Stimulated activated CD8-positive, alpha-beta memory T cell treated with anti-CD3 and anti-CD28 coated beads, Interleukin-15, amount 100 ng/mL, for 1 hour (primary cell): ENCODE results near the gene PMIS2.
"Not testable (repeated sequence)": the region's sequence is repeated elsewhere in the genome, so short reads cannot be mapped to it uniquely, and the experiment has no call there.

ENCODE experiments used
- DNase-seq: peaks from one replicate; pipeline ENCODE4 v3.0.0-alpha.2; 2020; ENCODE audit warnings: low read depth

PMIS2 gene

DNA sequence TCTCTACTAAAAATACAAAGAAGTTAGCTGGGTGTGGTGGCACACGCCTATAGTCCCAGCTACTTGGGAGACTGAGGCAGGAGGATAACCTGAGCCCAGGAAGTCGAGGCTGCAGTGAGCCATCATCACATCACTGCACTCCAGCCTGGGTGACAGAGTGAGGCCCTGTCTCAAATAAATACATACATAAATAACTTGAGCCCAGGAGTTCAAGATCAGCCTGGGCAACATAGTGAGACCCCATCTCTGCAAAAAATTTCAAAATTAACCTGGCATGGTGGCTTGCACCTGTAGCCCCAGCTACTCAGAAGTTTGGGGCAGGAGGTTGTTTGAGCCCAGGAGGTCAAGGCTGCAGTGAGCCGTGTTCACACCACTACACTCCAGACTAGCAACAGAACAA, 9.1 kb downstream of the PMIS2 start:
- not testable (repeated sequence) for DNase-seq

DNA sequence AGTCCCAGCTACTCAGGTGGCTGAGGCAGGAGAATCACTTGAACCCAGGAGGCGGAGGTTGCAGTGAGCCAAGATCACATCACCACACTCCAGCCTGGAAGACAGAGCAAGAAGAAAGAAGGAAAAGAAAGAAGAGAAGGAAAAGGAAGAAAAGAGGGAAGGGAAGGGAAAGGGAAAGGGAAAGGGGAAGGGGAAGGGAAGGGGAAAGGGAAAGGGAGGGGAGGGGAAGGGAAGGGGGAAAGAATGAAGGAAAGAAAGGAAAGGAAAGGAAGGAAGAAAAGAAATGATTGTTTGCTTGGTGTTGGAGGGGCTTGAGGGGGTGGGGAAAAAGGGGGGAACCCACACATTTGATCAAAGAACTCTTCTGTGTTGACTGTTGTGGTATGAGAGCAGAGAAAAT, 10.0 kb downstream of the PMIS2 start:
- no peak for DNase-seq

DNA sequence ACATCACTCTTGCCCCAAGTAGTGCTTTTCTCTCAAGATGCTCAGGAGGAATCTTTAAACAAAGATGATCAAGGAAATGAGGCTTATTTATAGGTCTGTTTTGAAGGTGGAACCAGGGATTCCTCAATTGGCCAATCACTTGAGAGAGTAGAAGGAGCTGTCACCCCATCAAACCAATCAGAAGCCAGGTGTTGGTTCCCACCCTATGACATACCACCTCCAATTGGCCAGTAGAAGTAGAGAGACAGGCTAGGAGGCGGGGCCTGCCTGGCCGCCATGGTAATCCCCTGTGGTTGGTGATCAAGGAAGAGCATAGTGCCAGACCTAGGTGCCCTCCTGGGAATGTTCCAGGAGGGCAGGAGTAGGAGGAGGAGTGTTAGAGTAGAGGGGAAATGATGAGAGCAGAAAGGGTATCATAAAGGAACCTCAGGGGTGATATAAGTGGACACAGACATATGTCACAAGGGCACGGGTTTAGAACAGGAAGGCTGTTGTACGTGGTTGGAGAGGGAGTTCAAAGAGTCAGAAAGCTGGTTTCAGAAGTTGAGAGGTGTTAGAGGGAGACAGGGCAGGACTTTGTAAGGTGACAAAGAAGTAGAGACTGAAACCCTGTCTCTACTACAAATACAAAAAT, 10.5 kb downstream of the PMIS2 start:
- DNase-seq = no peak

DNA sequence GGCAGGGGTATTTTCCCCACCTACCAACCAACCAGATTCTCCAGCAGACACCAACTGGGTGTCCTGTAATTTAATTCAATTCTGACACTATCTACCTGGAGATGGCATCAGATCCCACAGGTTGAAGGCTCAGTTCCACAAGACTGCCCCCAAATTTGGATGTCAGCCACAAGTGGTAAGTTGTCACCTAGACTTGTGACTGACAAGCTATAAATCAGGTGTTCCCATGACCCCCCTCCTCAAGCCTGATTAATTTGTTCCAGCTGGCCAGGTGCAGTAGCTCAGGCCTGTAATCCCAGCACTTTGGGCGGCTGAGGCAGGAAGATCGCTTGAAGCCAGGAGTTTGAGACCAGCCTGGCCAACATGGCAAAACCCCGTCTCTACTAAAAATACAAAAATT, 16.0 kb downstream of the PMIS2 start:
- no peak for DNase-seq

DNA sequence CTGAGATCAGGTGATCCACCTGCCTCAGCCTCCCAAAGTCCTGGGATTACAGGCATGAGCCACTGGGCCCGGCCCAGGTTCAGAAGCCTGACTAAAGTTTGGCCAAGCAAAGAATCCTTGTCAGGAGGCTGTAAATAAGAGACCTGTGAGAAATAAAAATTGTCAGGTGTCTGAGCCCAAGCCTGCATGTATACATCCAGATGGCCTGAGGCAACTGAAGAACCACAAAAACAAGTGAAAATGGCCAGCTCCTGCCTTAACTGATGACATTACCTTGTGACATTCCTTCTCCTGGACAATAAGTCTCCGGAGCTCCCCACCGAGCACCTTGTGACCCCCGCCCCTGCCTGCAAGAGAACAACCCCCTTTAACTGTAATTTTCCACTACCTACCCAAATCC, 18.5 kb downstream of the PMIS2 start:
- not testable (repeated sequence) for DNase-seq

DNA sequence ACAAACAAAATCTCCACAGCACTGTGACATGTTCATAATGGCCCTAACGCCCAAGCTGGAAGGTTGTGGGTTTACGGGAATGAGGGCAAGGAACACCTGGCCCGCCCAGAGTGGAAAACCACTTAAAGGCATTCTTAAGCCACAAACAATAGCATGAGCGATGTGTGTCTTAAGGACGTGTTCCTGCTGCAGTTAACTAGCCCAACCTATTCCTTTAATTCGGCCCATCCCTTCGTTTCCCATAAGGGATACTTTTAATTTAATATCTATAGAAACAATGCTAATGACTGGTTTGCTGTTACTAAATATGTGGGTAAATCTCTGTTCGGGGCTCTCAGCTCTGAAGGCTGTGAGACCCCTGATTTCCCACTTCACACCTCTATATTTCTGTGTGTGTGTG, 21.2 kb downstream of the PMIS2 start:
- DNase-seq = not testable (repeated sequence)

DNA sequence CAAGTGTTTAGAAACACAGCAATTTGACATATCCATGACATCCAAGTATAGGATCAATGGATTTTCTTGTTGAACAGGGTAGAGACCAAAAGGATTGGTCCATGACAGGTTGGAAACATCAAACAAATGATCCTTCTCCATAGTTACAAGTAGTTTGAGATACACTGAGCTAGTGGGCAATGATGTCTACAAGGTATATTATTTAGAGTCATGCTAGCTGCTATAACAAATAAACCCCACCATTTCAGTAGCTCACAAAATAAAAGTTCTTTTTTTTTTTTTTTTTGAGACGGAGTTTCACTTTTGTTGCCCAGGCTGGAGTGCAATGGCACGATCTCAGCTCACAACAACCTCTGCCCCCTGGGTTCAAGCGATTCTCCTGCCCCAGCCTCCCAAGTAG, 21.7 kb downstream of the PMIS2 start:
- DNase-seq = no peak

DNA sequence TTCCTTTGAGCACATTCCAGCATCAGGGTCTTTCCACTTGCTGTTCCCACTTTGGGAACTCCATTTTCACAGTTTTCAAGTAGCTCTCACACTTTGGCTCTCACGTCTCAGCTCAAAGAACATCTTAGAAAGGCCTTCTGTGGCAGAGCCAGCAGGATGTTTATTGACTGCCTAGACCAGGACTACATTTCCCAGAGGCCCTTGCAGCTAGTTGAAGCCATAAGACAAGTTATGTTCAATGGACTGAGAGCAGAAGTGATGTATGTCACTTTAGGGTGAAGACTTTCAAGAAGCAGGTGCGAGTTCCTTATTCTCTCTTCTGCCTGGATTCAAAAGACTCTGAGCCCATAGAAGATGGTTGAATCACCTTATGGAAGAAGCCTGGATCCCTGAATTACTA, 22.3 kb downstream of the PMIS2 start:
- DNase-seq = no peak

DNA sequence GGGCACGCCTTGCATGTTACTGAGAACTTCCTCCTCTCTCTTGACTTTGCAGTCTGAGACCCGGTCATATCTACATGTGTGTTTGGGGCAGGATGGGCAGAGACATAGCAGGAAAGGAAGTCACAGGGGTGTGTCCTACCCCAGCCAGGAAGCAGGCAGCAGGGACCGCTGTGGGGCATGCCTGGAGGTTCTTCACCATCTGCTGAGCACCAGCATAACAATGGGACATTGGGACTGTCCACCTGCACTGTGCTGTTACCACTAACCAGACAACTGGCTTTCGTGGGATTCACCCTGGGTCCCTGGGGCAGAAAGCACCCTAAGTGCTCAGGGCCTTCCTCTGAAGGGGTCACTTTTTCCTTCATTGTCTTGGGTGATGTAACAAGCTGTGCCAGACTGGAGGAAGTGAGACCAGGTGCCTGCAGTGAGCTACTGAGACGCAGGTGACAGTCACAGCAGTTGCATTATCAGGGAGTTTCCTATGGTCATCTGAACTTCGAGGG, 23.9 kb downstream of the PMIS2 start:
- no peak for DNase-seq

DNA sequence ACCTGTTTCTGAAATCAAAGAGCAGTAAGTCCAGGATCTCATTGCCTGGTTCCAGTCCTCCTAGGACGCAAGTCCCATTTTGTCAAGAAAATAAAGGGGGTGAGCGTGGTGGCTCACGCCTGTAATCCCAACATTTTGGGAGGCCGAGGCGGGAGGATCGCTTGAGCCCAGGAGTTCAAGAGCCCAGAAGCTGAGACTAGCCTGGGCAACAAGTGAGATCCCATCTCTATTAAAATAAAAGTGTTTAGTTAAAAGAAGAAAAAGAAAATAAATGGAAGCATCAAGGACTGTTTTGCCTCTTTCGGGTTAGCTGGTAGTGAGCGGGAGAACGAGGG, 26.2 kb downstream of the PMIS2 start:
- no peak for DNase-seq

DNA sequence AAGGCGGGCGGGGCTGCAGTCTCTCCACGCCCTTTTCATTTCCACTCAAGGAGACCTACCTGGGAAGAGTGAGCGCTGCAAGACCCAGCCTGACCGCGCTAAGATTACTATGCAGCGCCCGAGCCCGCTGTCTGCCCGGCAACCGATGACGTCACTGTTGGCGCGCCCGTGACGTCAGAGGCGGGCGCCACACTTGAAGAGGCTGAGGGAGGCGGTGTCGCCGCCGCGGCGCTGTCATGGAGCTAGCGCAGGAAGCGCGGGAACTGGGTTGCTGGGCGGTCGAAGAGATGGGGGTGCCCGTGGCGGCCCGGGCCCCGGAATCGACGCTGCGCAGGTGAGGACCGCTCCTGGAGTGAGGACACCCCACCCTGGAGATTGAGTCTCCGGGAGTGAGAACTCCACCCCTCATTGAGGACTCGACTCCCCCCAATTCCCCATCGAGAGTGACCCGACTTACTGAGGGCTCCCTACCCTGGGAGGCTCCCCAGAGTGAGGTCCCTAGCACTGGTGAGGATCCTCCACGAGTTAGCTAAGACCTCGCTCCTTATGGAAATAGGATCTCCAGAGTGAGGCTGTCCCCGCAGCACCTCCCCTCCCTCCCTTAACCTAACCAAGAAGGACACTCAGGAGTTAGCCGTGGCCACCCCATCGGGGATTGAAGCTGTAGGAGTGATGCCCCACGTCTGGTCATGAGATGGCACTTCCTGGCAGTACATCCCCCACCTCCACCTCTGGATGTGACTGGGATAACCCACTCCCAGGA, 26.8 kb downstream of the PMIS2 start, which contains the start of gene HAUS5:
HAUS5 (plus strand) TSS at position 177 of the 763 bp plus-strand sequence; CDS start at position 237, 60 bp downstream.
- peak; percentile 89 for DNase-seq

DNA sequence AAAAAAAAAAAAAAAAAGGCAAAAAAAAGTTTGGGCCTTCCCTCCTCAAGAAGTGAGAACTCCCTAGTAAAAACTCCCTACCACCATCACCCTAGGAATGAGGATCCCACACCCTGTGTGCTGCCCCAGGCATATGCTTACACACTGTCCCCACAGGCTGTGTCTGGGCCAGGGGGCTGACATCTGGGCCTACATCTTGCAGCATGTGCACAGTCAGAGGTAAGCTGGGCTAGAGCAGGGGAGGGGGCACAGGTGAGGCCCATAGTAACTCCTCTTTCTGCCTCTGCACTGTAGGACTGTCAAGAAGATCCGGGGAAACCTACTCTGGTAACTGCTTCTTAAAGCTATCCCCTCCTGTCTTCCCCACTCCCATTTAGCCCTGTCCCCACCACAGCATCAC, 27.6 kb downstream of the PMIS2 start:
- no peak for DNase-seq

DNA sequence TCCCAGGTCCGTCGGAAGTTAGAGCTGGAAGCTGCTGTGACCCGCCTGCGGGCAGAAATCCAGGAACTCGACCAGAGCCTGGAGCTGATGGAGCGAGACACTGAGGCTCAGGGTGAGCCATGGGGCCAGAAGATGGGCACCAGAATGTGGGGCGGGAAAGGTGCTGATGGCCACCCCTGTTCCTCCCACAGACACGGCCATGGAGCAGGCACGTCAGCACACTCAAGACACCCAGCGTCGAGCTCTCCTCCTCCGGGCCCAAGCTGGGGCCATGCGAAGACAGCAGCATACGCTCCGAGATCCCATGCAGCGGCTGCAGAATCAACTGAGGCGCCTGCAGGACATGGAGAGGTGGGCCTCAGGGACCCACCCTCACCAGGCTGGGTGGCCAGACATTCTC, 29.1 kb downstream of the PMIS2 start:
- DNase-seq = no peak

DNA sequence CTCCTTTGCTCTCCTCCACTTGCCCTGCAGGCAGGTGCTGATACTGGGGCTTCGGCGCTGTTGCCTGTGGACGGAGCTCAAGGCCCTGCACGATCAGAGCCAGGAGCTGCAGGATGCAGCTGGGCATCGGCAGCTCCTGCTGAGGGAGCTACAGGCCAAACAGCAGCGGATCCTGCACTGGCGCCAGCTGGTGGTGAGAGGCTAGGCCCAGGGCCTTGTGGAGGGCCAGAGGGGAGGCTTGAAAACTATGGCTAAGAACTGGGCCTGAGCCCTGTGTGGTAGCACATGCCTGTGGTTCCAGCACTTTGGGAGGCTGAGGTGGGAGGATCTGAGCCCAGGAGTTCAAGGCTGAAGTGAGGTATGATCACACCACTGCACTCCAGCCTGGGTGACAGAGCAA, 32.9 kb downstream of the PMIS2 start:
- no peak for DNase-seq

DNA sequence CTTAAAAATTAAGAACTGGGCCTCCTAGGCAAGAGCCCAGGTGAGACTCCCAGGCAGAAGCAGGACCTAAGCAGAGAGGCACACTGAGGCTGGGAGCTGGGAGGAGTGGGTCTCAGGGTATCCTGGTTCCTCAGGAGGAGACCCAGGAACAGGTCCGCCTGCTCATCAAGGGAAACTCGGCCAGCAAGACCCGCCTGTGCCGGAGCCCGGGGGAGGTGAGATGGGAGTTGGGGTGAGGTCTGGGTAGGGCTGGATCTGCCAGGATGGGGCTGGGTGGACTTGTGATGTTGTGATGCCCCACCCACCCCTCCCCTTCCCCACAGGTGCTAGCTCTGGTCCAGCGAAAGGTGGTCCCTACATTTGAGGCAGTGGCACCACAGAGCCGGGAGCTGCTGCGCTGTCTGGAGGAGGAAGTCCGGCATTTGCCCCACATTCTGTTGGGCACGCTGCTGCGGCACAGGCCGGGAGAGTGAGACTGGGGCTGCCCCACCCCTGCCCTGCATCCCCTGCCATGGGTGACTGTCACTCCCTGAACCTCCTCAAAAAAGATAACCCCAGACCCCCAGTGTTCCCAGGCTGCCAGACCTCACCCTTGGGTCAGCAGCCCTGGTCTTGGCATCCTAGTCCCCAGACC, 33.4 kb downstream of the PMIS2 start:
- DNase-seq = no peak

DNA sequence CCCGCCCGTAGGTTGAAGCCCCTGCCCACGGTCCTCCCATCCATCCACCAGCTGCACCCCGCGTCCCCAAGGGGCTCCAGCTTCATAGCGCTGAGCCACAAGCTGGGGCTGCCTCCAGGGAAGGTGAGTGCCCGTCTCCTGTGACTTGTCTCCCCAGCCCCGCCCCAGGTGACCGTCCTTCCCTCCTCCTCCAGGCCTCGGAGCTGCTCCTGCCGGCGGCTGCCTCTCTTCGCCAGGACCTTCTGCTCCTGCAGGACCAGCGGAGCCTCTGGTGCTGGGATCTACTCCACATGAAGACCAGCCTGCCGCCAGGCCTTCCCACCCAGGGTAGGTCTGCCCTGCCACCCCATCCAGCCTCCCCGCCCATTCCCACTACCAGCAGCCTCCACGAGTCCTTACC, 34.0 kb downstream of the PMIS2 start:
- DNase-seq = no peak

DNA sequence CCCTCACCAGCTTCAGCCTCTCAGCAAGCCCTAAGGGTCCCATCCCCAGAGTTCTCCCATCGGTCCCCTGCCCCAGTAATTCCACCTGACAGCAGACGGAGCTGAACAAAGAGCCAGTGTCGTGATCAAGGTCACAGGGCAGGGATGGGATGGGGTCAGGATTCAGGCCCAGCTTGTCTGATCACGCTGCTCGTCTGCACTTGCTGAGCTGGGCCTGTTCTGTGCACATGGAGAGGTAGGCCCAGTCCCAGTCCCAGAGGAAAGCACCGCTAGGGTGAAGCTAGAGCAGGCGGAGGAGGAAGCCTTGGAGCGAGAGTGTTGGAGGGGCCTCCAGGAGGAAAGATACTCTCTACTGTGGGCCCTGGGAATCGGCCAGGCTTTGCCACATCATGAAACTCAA, 35.7 kb downstream of the PMIS2 start:
- no peak for DNase-seq

DNA sequence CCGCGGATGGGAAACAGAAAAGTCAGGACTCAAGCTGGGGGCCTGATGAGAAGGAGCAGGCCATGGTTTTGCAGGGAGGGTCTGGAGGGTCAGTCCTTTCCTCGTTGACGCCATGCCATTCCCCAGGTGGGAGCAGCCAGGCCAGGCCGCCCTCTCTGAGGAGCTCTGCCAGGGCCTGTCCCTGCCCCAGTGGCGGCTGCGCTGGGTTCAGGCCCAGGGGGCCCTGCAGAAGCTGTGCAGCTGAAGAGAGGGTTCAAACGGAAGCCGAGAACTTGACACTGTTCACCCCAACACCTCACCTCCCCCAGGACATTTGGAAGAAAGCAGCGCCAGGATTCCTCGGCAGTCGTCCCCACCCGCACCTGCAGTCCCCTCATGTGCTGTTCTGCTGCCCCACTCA, 36.8 kb downstream of the PMIS2 start:
- no peak for DNase-seq

DNA sequence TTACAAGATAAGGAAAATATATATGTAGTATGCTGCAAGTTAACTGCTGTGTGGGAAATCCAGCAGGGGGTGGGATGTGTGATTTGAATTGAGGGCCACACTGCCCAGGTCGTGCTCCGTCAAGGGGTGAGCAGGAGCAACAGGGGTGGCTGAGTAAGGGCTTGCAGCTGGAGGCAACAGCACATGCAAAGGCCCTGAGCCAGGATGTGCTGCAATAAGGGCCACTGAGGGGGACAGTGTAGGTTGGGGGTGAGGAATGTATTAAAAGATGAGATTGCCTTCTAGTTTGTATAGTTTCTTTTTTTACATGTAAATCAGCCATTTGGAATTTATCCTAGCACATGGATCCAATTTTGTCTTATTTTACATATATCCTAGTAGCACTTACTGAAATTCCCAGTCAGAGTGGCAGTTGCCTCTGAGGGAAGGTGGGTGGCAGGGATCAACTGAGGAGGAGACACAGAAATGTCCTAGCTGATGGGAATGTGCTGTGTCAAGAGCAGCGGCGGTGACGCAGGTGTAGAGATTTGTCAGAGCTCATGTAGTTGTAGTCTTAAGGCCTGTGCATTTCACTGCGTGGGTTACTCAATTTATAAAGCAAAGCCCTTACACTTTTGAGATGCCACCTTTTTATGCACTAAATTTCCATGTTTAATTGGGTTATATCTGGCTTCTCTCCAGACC, 37.5 kb downstream of the PMIS2 start:
- DNase-seq = no peak

DNA sequence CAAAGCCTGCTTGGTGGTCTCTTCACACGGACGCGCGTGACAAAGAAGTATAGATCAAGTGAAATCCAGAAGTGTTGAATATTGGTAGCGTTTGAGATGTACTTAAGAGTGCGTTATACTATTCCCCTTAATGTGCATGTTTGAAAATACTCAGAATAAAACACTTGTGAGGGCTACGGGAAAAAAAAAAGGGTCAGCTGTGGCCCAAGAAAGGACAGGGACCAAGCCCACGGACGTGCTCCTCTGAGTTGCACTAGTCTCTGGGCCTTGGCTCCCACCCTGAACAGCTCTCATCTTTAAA, 42.2 kb downstream of the PMIS2 start:
- no peak for DNase-seq

DNA sequence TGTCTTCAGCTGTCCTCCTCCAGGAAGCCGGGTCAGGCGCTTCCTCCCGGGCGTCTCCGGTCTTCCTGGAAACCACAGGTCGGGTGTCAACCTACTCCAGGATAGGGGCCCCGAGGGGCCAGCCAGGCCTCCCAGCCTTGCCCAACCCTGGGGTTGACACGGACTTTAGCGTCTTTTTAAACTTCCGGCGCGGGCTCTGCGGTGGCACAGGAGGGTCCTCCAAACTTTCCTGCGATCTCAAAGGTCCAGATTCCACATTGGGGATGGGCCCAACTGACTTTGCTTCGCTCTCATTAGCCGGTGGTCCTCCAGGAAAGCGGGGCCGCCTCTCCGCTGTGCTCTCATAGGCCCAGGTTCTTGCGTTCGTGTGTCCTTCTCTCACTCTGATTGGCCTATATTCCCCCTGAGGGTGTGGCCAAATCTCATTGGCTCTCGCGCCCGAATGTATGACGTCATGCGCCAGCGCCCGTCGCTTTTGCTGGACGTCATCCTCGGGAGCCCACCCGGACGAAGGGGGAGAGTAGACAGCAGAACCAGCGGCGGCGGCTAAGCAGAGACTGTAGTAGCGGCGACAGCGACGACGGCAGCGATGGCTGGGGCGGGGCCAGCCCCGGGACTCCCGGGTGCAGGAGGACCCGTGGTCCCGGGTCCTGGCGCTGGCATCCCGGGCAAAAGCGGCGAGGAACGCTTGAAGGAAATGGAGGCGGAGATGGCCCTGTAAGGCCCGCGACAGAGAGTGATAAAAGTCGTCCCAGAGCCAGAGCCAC, 42.8 kb downstream of the PMIS2 start, which contains the start of gene RBM42:
RBM42 (plus strand) TSS at position 472 of the 767 bp plus-strand sequence; CDS start at position 590, 118 bp downstream.
- DNase-seq = peak; percentile 98

DNA sequence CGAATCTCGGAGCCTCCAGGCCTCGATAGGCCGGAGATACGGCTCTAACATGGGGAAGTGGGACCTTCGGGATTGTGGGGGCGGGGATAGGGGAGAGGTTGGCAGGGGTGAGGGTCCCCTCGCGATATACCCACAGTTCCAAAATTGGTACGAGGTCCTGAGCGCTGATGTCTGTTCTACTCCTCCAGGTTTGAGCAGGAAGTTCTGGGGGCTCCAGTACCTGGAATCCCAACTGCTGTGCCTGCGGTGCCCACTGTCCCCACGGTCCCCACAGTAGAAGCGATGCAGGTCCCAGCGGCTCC, 43.3 kb downstream of the PMIS2 start:
- DNase-seq = no peak
